ENCODE results near the gene GPR4. TPM values are rescaled to one million over a fixed set of nuclear protein-coding genes. Genes with fewer than 3 reads are reported as not detected.

The GPR4 gene
- total RNA-seq, 1 experiment from 2014 or later: not detected

DNA sequence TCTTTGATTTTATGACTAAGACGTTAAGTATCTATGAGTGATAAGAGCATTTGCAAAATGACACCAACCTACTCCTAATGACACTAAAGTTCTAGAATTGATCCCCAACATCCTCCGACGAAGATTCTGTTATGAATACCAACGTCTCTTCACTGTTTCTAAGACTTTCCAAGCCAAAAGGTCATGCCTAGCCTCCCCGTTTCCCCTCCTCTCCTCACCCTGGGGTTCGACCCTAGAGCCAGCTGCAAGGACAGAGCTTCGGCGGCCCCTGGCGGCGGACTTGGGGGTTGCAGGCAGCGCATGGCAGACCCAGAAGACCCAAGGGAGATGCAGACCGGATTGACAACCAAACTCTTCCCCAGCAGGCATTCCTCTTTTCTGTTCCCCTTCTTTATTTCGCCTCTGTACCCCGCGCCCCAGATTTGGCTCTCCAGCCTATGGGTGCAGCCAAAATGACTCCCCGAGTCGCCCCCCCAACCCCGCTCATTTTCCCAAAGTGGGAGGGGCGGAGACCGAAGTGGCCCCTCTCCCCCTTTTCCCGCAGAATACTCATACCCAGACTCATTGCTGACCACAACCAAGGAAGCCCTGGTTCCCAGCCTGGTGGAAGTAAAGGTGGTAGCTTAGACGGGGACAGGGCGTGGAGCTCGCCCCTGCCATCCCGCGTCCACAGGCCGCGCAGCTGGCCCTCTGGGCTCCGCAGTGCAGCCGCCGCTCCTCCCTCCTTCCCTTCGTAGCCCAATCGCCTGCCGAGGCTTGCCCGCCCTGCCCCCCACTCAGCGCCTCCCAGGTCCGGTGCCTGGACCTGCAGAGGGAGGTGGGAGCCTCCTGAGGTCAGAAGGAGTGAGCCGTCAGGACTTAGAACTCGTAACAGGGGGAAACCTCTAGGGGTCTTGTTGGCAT, 41.3 kb upstream of the GPR4 start:
- Mint-ChIP-seq H3K36me3 (ENCODE audit: insufficient read depth, unreplicated experiment) (peaks cover 4% of the 10 kb centered on the region), H3K27ac (ENCODE audit: low read depth, unreplicated experiment) (peak overlapping the region; percentile 90), H3K4me3 (ENCODE audit: unreplicated experiment) (peak overlapping the region; percentile 41), H3K9me3 (ENCODE audit: unreplicated experiment) (no peaks in the 10 kb centered on the region), H3K27me3 (ENCODE audit: insufficient read depth, unreplicated experiment) (no peaks in the 10 kb centered on the region), H3K4me1 (ENCODE audit: insufficient read depth, unreplicated experiment) (peaks cover 31% of the 10 kb centered on the region)
- DNase-seq (ENCODE audit: unreplicated experiment): peak; percentile 87
- TF ChIP-seq, protein P1, sequence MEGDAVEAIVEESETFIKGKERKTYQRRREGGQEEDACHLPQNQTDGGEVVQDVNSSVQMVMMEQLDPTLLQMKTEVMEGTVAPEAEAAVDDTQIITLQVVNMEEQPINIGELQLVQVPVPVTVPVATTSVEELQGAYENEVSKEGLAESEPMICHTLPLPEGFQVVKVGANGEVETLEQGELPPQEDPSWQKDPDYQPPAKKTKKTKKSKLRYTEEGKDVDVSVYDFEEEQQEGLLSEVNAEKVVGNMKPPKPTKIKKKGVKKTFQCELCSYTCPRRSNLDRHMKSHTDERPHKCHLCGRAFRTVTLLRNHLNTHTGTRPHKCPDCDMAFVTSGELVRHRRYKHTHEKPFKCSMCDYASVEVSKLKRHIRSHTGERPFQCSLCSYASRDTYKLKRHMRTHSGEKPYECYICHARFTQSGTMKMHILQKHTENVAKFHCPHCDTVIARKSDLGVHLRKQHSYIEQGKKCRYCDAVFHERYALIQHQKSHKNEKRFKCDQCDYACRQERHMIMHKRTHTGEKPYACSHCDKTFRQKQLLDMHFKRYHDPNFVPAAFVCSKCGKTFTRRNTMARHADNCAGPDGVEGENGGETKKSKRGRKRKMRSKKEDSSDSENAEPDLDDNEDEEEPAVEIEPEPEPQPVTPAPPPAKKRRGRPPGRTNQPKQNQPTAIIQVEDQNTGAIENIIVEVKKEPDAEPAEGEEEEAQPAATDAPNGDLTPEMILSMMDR (IDR thresholded peaks at IDR 0.05; ENCODE audit: unreplicated experiment): peak; percentile 99
- POLR2A ChIA-PET: interaction anchor here (0.9 to 6.2 kb wide), 10 partner anchors 9 to 147 kb away, joined by 3 to 71 read pairs (median 10); partner anchors contain the start of genes RTN2 and VASP
- intact Hi-C loops (cut with micrococcal nuclease): loop anchor here (1.0 to 5.0 kb wide), 6 partner anchors 39 to 204 kb away; partner anchors contain the start of gene VASP
- CTCF ChIA-PET: interaction anchor here (0.6 to 5.3 kb wide), 27 partner anchors 12 to 1515 kb away, joined by 3 to 99 read pairs (median 4); partner anchors contain the start of gene OPA3
- no TSS peak for BruUV-seq (replicated peaks)

- intact Hi-C loops (cut with micrococcal nuclease): loop anchor here (1.0 to 5.0 kb wide), 7 partner anchors 27 to 203 kb away; partner anchors contain the start of gene VASP
- Mint-ChIP-seq H3K36me3 (ENCODE audit: insufficient read depth, unreplicated experiment) (peaks cover 19% of the 10 kb centered on the region), H3K4me1 (ENCODE audit: insufficient read depth, unreplicated experiment) (peaks cover 31% of the 10 kb centered on the region), H3K9me3 (ENCODE audit: unreplicated experiment) (no peaks in the 10 kb centered on the region), H3K27ac (ENCODE audit: low read depth, unreplicated experiment) (peak overlapping the region; percentile 90), H3K27me3 (ENCODE audit: insufficient read depth, unreplicated experiment) (no peaks in the 10 kb centered on the region), H3K4me3 (ENCODE audit: unreplicated experiment) (peak overlapping the region; percentile 70)
- DNase-seq (ENCODE audit: unreplicated experiment): peak; percentile 99
- TSS peak; percentile 74 for BruUV-seq (replicated peaks)
- POLR2A ChIA-PET: interaction anchor here (0.5 to 6.2 kb wide), 39 partner anchors 10 to 566 kb away, joined by 3 to 71 read pairs (median 3); partner anchors contain the start of genes OPA3, QPCTL, RTN2 and SIX5
- CTCF ChIA-PET: interaction anchor here (0.6 to 5.3 kb wide), 45 partner anchors 9 to 297 kb away, joined by 3 to 99 read pairs (median 5); partner anchors contain the start of genes FOSB, OPA3, PPP1R13L and QPCTL
- TF ChIP-seq, protein P1 (IDR thresholded peaks at IDR 0.05; ENCODE audit: unreplicated experiment): no peak
Observed at GRCh38 chr19:45641274-45642105, 39.5 kb upstream of the GPR4 start.

DNA sequence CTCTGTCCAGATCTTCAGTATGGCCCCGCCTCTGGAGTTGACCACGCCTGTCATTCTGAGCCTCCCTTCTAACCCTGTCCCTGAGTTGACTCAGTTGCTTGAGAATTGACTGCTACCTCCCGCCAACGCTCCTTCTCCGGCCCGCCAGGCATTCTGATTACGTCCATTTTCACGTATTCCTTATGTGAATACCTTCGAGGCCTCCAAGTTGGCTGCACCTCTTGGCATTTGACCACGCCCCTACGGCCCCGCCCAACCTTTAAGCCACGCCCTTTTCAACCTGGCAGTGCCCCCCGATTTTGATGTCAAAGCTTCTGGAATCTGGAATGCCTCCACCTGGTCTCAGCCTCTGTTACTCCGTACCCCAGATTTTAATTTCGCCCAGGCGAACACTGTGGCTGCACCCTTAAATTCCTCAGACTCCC, 38.8 kb upstream of the GPR4 start:
- DNase-seq (ENCODE audit: unreplicated experiment): peak; percentile 79
- H3K27me3 Mint-ChIP-seq (ENCODE audit: insufficient read depth, unreplicated experiment): no peaks in the 10 kb centered on the region
- TF ChIP-seq, protein P1 (IDR thresholded peaks at IDR 0.05; ENCODE audit: unreplicated experiment): no peak
- H3K4me3 Mint-ChIP-seq (ENCODE audit: unreplicated experiment): peak overlapping the region; percentile 70
- H3K4me1 Mint-ChIP-seq (ENCODE audit: insufficient read depth, unreplicated experiment): peaks cover 26% of the 10 kb centered on the region
- intact Hi-C loops (cut with micrococcal nuclease): loop anchor here (2.0 to 5.0 kb wide), 3 partner anchors 26 to 134 kb away; partner anchors contain the start of gene VASP
- peak overlapping the region; percentile 90 for H3K27ac Mint-ChIP-seq (ENCODE audit: low read depth, unreplicated experiment)
- H3K36me3 Mint-ChIP-seq (ENCODE audit: insufficient read depth, unreplicated experiment): peaks cover 20% of the 10 kb centered on the region
- CTCF ChIA-PET: interaction anchor here (0.7 to 5.3 kb wide), 18 partner anchors 8 to 239 kb away, joined by 3 to 99 read pairs (median 8); partner anchors contain the start of genes FOSB, OPA3 and QPCTL
- H3K9me3 Mint-ChIP-seq (ENCODE audit: unreplicated experiment): no peaks in the 10 kb centered on the region
- POLR2A ChIA-PET: interaction anchor here (0.5 to 6.2 kb wide), 24 partner anchors 10 to 206 kb away, joined by 3 to 71 read pairs (median 6); partner anchors contain the start of genes OPA3, QPCTL, RTN2 and SNRPD2
- no TSS peak for BruUV-seq (replicated peaks)

Measured in MCF 10A (cell line).